ENCODE data around the gene NHS. TPM values are rescaled to one million over a fixed set of nuclear protein-coding genes. Genes with fewer than 3 reads are reported as not detected.
"Not testable (repeated sequence)": the region's sequence is repeated elsewhere in the genome, so short reads cannot be mapped to it uniquely, and the experiment has no call there.

Gene NHS
- total RNA-seq, 1 donor from 2014 or later, result 0.17 TPM

GRCh38 chrX:17409566-17410290 is 34.7 kb downstream of the NHS start:
- no peak for DNase-seq

GRCh38 chrX:17410651-17411050 is 35.7 kb downstream of the NHS start:
- DNase-seq, result no peak

DNA sequence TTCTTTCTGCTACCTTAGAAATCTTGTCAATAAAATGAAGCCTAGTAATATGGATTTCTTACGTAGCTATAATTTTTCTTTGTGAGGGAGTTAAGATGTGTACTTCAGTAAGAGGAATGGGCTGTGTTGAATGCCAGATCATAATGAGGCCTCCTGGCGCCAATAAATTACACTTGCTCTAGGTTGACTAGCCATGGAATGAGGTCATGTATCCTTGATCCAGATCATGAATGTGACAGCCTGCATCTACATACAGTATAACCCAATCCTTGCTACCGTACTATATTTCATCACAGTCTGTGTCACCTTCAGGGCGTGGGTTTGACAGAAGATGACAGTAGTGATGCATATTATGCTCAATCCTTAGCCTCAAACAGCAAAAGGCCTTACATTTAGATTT is 36.2 kb downstream of the NHS start:
- no peak for DNase-seq

GRCh38 chrX:17412692-17413091 is 37.7 kb downstream of the NHS start:
- no peak for DNase-seq

GRCh38 chrX:17413228-17413627 is 38.2 kb downstream of the NHS start:
- DNase-seq, result no peak

GRCh38 chrX:17414027-17414658 is 39.1 kb downstream of the NHS start:
- DNase-seq, result no peak

DNA sequence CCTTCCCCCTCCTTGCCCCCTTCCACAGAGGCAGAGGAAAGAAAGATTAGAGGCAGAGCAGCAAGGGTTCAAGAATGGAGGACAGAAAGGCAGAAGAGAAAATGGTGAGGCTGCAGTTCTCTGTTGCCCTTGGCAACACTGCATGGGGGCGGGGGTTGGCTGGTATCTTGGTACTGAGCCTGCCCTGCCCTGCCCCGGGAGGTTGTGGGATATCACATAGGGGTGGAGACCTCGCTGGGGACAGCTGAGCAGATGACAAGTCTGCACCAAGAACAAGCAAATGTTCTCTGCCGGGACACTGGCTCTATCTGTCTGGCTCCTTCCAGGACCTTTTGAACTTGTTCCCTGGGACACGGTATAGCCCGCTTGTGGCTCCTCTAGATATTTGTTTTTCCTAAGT is 39.8 kb downstream of the NHS start:
- no peak for DNase-seq

DNA sequence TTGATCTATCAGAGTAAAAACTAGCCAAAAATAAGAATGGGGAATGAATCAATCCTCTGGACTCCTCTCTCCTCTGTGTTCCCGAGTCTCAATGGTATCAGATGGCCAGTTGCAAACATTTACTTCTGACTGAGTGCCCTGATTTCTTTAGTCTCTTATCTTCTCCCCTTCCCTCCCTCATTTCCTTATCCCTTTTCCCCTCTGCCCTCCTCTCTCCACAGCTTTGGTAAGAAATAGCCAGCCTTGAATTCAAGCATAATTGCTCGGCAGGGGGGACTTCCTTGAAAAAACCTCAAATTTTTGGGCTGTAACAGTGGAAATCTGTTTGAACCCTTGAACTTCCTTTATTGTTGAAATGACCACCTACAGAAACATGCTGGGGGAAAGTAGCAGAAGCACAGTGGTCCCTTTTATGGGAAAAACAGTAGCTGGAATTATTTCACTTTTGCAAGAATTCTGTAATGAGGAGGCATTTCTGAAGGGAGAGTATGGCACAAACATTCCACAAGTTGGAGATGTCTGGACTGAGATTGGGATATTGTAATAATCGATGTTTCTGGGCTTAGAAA is 40.3 kb downstream of the NHS start:
- no peak for DNase-seq

- no peak for DNase-seq
These were observed 42.4 kb downstream of the NHS start for GRCh38 chrX:17417372-17417771.

DNA sequence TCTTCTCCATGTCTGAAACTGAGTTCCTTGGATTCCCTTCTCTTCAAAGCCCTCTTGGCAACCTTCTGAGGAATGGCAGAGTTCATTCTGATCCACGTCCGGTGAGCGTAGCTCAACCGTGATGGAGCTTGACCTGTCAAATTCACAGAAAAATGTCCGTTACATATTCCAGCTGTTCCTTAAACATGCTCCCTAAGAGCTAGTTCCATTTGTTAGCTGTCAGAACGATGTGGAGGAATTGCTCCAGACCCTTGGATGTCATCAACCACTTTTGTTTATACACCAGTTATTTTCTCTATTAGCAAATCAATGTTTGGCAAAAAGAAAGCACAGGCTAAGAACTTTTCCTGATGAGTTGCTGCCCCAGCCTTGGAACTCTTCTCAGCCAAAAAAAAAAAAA is 50.1 kb downstream of the NHS start:
- no peak for DNase-seq

GRCh38 chrX:17425551-17425950 is 50.6 kb downstream of the NHS start:
- DNase-seq, result no peak

- DNase-seq, result no peak
These were observed 56.2 kb downstream of the NHS start for GRCh38 chrX:17431171-17431570.

GRCh38 chrX:17432158-17432557 is 57.2 kb downstream of the NHS start:
- no peak for DNase-seq

- DNase-seq, result no peak
These were observed 59.0 kb downstream of the NHS start for GRCh38 chrX:17433965-17434364.

DNA sequence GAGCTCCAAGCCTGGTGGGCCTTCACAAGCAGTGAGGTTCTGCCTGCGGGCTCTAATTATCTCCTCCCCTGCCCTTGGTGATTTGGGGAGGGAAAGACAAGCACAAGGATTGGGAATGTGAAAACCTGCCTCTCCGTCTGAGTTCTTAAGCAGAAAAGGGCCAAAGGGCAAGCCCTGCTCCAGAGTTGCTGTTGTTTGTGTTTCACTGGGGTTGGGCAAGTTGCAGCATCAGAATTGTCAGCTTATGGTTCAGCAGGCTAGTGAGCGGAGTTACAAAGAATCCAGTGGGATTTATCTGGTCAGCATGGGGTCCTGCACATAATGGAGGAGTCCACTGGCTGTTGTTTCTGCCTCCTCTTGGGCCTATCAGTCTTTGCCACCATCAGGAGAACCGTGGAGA is 60.5 kb downstream of the NHS start:
- no peak for DNase-seq

- DNase-seq, result no peak
These were observed 63.2 kb downstream of the NHS start for GRCh38 chrX:17438221-17438620.

DNA sequence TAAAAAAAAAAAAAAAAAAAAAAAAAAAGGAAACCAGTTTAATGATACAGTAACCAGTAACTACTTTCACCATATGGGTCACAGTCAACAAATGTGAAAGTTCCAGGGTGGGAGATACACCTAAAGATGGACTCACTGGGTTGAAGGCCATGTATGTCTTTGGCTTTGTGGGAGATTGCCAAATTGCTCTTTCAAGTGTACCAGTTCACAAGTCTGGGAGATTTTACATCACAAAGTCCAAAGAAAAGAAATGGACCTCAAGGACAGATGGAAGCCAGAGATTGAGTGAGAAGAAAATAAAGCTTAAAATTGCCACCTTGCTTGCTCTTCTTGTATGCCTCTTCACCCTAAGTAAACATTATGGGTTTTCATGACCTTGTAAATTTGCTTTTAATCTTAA is 65.3 kb downstream of the NHS start:
- no peak for DNase-seq

DNA sequence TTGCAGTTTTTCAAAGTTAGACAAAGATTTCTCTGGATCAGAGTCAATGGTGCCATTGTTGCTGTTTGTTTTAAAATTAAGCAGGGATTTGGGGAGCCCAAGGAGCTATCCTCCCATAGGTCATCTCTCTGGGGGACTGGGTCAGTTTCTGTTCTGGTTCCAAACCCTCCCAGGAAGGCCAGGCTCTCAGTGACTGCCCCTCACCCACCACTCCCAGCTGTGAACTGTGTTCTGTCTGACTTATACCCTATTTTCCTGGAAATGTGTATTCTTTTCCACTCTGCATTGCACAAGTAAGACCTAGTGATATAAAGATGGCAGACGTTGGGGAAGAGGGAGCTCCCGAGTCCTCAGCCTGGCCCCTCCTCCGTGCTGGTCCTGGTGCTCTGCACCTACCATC is 65.8 kb downstream of the NHS start:
- no peak for DNase-seq

GRCh38 chrX:17441965-17442364 is 67.0 kb downstream of the NHS start:
- DNase-seq, result no peak

- DNase-seq, result no peak
These were observed 67.9 kb downstream of the NHS start for GRCh38 chrX:17442898-17443297.

GRCh38 chrX:17443556-17443955 is 68.6 kb downstream of the NHS start:
- no peak for DNase-seq

DNA sequence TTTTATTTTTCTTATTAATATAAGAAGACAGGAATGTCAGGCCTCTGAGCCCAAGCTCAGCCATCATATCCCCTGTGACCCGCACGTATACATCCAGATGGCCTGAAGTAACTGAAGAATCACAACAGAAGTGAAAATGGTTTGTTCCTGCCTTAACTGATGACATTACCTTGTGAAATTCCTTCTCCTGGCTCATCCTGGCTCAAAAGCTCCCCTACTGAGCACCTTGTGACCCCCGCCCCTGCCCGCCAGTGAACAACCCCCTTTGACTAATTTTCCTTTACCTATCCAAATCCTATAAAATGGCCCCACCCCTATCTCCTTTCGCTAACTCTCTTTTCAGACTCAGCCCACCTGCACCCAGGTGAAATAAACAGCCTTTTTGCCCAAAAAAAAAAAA is 71.3 kb downstream of the NHS start:
- not testable (repeated sequence) for DNase-seq

DNA sequence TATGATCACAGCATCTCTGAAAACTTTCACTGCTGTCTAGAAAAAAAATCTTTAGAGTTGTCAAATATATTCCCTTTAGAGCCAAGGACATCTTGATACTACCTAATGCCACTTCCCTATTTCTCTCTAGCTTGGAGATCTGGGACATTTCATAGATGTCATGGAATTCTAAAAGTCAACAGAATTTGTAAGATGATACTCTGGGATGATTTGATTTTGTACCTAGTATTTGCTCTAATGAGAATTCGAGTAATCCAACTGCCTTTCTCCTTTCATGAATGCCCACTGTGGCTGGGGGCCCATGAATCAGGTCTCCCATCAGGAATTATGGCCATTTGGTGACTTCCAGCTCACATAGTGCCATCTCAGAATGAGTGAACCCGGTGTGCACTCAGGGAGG is 73.2 kb downstream of the NHS start:
- no peak for DNase-seq

- DNase-seq, result no peak
These were observed 74.9 kb downstream of the NHS start for GRCh38 chrX:17449866-17450265.

Data from dermis blood vessel endothelial cell (primary cell).